ENCODE results near the gene GPR4.

Gene GPR4

DNA sequence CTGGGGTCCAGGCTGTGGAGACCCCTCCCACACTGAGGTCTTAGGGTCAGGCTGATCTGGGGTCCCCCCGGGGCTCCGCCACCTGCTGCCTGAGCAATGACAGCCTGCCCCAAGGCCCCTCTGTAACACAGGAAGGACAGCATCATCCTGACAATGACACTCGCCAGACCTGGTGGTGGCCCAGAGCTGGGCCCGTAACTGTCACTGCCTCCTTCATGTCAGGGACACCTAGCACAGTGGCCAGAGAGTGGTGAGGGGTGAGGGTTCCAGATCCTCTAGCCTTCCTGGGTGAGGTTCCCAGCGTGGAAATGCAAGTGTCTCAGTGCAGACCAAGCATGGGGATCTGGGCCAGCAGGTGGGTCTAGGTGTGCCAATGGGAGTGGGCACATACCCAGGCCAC lies 45.2 kb downstream of the GPR4 start:
- DNase-seq = no peak

DNA sequence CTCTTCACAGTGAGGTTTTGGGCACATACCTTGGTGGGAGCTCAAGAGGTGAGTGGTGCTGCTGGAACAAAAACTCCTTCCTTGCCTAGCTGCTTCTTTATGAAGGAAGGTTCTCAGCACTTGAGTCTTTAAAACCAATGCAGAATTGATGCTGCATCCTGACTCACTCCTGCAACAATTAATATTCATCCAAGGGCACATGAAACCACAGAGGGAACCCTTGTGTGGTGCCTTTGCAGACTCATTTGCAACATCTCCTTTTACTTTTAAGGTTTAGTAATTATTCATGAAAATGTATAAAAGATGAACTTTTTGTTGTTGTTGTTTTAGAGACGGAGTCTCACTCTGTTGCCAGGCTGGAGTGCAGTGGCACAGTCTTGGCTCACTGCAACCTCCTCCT lies 47.5 kb downstream of the GPR4 start:
- no peak for DNase-seq

DNA sequence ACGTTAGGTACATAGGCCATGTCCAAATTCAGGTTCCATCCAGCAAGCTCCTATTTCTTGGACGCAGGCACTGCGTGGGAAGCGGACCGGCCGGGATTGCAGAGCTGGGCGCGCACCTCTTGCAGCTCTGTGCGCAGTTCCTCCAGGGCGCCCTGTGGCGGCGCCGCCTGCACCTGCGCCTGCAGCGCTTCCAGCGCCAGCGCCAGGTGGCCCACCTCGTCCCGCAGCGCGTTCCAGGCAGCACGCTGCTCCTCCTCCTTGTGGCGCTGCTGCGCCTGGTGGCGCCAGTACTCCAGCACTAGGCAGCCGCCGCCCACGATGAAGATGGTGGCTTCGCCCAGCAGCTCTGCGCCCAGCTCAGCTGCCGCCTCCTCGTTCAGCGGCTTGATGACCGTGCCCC lies 48.5 kb downstream of the GPR4 start:
- DNase-seq = peak in 2 of 51 donors; percentile 3 to 13

DNA sequence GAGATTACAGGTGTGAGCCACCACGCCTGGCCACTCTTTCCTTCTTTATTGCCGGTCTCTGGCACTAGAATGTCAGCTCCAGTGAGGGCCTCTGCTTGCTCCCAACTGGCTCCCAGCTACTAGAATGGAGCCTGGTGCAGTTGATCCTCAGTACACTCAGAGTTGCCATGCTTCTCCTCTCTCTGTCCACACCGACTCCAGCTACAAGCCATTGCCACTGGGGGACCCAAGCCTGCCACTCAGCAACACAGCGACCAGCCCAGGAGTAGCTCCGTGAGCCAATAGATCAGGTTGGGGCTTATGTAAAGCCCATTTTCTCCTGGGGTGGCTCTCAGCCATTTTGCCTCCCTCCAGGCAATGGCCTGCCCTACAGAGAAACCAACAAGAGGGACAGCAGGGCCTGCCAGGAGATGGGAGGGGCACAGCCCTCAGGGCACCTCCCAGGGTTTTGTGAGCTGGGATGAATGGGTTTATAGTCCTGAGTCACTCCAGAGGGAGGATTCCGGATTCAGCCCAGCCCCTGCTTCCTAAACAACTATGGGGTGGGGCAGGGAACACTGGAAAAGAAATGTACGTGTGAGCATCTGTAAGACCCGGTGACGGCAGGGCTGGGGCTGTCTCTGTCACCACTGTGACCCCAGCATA lies 53.9 kb downstream of the GPR4 start:
- peak in 4 of 51 donors; percentile 1 to 12 (median 5) for DNase-seq

DNA sequence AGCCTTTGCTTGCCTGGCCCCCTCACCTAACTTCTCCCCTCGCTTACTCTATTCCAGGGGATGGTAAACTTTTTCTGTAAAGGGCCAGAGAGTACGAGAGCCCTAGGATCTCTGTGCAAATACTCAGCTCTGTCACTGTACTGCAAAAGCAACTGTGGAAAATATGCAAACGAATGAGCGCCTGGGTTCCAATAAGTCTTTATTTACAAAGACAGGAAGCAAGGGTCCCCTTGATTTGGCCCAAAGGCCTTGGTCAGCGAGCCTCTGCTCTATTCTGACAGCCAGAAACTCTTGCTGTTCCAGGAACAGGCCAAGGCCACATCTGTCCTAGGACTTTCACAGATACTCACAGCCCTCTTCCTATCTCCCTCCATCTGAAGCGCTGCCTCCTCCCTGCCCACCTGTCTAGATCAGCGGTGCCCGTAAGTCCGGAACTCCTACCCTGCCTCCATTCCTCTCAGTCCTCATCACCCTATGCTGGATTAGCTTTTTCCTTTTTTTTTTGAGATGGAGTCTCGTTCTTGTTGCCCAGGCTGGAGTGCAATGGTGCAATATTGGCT lies 54.7 kb downstream of the GPR4 start:
- DNase-seq = no peak

DNA sequence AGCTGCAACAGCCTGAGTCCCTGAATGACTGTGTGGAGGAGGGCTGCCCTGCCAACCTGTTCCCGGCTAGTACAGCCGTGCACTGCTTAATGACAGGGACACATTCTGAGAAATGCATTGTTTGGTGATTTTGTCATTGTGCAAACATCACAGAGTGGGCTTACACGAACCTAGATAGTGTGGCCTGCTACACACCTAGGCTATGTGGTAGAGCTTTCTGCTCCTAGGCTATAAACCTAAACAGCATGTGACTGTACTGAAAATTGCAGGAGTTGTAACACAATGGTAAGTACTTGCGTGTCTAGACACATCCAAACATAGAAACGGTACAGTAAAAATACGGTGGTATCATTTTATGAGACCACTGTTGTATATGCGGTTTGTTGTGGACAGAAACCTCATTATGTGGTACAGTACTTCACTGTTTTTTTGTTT lies 59.8 kb downstream of the GPR4 start:
- DNase-seq = no peak

Measured in hypothalamus (tissue), 51 donors.